GM12878 (cell line): ENCODE results near the gene SLCO4A1. TPM values are rescaled to one million over a fixed set of nuclear protein-coding genes. Genes with fewer than 3 reads are reported as not detected.

Experiments
- ATAC-seq: fragments of 200-7000 bp; cut with Tn5 transposase; 3 replicates; pipeline ENCODE4 v1.9.1; 2020; ENCODE audit warnings: mild to moderate bottlenecking, moderate library complexity
- BruUV-seq: library from RNA; stranded (reverse); fragments of 400-500 nt; replicated peaks from 2 replicates; lab custom pipeline; 2021; lab: Mats Ljungman, UMichigan
- CTCF ChIA-PET: fragments of 300-600 bp; sonication (Branson Sonifier 250); formaldehyde crosslinking; extraction: SDS; loops from one replicate; lab custom pipeline; 2021; ENCODE audit warnings: inconsistent platforms; lab: Yijun Ruan, JAX
- POLR2A ChIA-PET: fragments of 350-600 bp; formaldehyde crosslinking; extraction: SDS; loops from one replicate; lab custom pipeline; 2021; ENCODE audit warnings: inconsistent platforms; lab: Charles Lee
- RAD21 ChIA-PET: fragments of 300-600 bp; sonication (Branson Sonifier 250); formaldehyde crosslinking; loops from one replicate; lab custom pipeline; 2023; ENCODE audit warnings: antibody characterized with exemption; ENCODE audit not compliant: unreplicated experiment; lab: Charles Lee
- SMC1A ChIA-PET: fragments of 300-600 bp; sonication (Branson Sonifier 250); formaldehyde crosslinking; loops from one replicate; lab custom pipeline; 2023; ENCODE audit not compliant: unreplicated experiment, uncharacterized antibody; lab: Charles Lee
- DNase-seq: peaks from one replicate; pipeline ENCODE4 v3.0.0-alpha.2; 2011; ENCODE audit warnings: low read depth, low spot score
- FAIRE-seq: peaks from 3 replicates; lab custom pipeline; 2011; peaks lifted over from hg19 to GRCh38; lab: Jason Lieb, UNC
- H2AFZ ChIP-seq: 2 replicates; pipeline ENCODE4 v1.6.0; 2011; ENCODE audit warnings: low read depth, low read length, control low read depth; ENCODE audit not compliant: control insufficient read depth
- H3K27ac ChIP-seq: 2 replicates; pipeline ENCODE4 v1.5.1; 2011; ENCODE audit warnings: control low read depth; ENCODE audit not compliant: control insufficient read depth, insufficient read depth
- H3K27me3 ChIP-seq, 2 experiments: replicated peaks in 1 of 2; 2 replicates each; pipeline versions ENCODE4 v1.6.0 to v1.6.1; 2011; ENCODE audit warnings: low read length in 1 of 2; ENCODE audit not compliant: control insufficient read depth in 2 of 2, insufficient read depth in 2 of 2
- H3K36me3 ChIP-seq, 2 experiments: 2 replicates each; pipeline ENCODE4 v1.5.1; 2011; ENCODE audit warnings: low read length in 1 of 2; ENCODE audit not compliant: control insufficient read depth in 2 of 2, insufficient read depth in 2 of 2
- H3K4me1 ChIP-seq: 2 replicates; pipeline ENCODE4 v1.6.1; 2011; ENCODE audit warnings: mild to moderate bottlenecking, low read length, moderate library complexity, mixed read lengths; ENCODE audit not compliant: control insufficient read depth, insufficient read depth
- H3K4me2 ChIP-seq: 2 replicates; pipeline ENCODE4 v1.6.0; 2011; ENCODE audit warnings: control low read depth; ENCODE audit not compliant: control insufficient read depth, insufficient read depth
- H3K4me3 ChIP-seq: fragments of 200-600 bp; sonication (generic); 2 replicates; pipeline ENCODE4 v1.5.1; 2016
- H3K79me2 ChIP-seq: 2 replicates; pipeline ENCODE4 v1.6.0; 2011; ENCODE audit warnings: low read length; ENCODE audit not compliant: control insufficient read depth, insufficient read depth
- H3K9ac ChIP-seq: 2 replicates; pipeline ENCODE4 v1.8.0; 2011; ENCODE audit warnings: low read length, control low read depth, mixed read lengths; ENCODE audit not compliant: control insufficient read depth, insufficient read depth
- H3K9me3 ChIP-seq: replicated peaks from 3 replicates; pipeline ENCODE4 v1.5.1; 2011; ENCODE audit warnings: mild to moderate bottlenecking, low read length; ENCODE audit not compliant: control insufficient read depth, insufficient read depth
- H4K20me1 ChIP-seq: 2 replicates; pipeline ENCODE4 v1.6.0; 2011; ENCODE audit not compliant: control insufficient read depth, insufficient read depth
- BHLHE40 ChIP-seq, 2 experiments: fragments of 450-650 bp in 1 of 2; IDR thresholded peaks; 2 replicates each; pipeline ENCODE4 v1.6.1; 2011 to 2017; ENCODE audit warnings: low read depth in 2 of 2, borderline replicate concordance in 1 of 2, improper control_type of control experiment in 1 of 2, low read length in 1 of 2, mild to moderate bottlenecking in 1 of 2
- PKNOX1 ChIP-seq: fragments of 450-650 bp; IDR thresholded peaks from 2 replicates; pipeline ENCODE4 v1.6.1; 2016; ENCODE audit warnings: mild to moderate bottlenecking
- POLR2A ChIP-seq: IDR thresholded peaks from 2 replicates; pipeline ENCODE4 v1.6.1; 2011; ENCODE audit warnings: low read depth, mild to moderate bottlenecking, low read length
- POU2F2 ChIP-seq: IDR thresholded peaks from 3 replicates; pipeline ENCODE4 v1.6.1; 2011; ENCODE audit warnings: low read depth, mild to moderate bottlenecking, low read length, borderline replicate concordance
- RELA ChIP-seq: fragments of 450-650 bp; IDR thresholded peaks from 2 replicates; pipeline ENCODE4 v1.8.0; 2014; ENCODE audit warnings: borderline replicate concordance; ENCODE audit not compliant: partially characterized antibody
- RFX5 ChIP-seq: IDR thresholded peaks from 2 replicates; pipeline ENCODE4 v1.6.1; 2011; ENCODE audit warnings: low read depth, low read length, improper control_type of control experiment
- SRF ChIP-seq, 2 experiments: IDR thresholded peaks; 2 replicates each; pipeline ENCODE4 v1.6.1; 2011; ENCODE audit warnings: low read depth in 2 of 2, low read length in 2 of 2, mild to moderate bottlenecking in 1 of 2, moderate library complexity in 1 of 2
- YY1 ChIP-seq: IDR thresholded peaks from 2 replicates; pipeline ENCODE4 v1.6.1; 2011; ENCODE audit warnings: low read depth, mild to moderate bottlenecking, low read length
- ZNF24 ChIP-seq: fragments of 450-650 bp; IDR thresholded peaks from 2 replicates; pipeline ENCODE4 v1.6.1; 2017; ENCODE audit warnings: antibody characterized with exemption, mild to moderate bottlenecking
- WGBS: methylation state at CpG from one replicate; pipeline ENCODE4 v1.1.6; 2016; ENCODE audit warnings: low lambda C conversion rate; ENCODE audit not compliant: insufficient replicate concordance, insufficient coverage; ENCODE audit errors: missing lambda C conversion rate; 5-methylcytosine and 5-hydroxymethylcytosine counted together
- in situ Hi-C: fragments of 300-500 bp; cut with MboI; formaldehyde crosslinking; loops from 9 replicates; pipeline ENCODE4 v1.14.3; 2018; ENCODE audit warnings: mixed read lengths
- intact Hi-C: fragments of 100-400 bp; cut with micrococcal nuclease; formaldehyde crosslinking; loops from one replicate; pipeline ENCODE4 v1.14.2; 2022; ENCODE audit not compliant: unreplicated experiment
- polyA plus RNA-seq, 11 experiments: library from polyadenylated mRNA; depleted of rRNA in 4 of 11; unstranded in 6 of 11; stranded (reverse) in 5 of 11; fragments of >200 nt; fragmentation: Nextera tagmentation in 4 of 11; fragmentation: Illumina TruSeq in 1 of 11; extraction: Ambion mirVana in 4 of 11; extraction: Trizol in 1 of 11; gene quantifications; 1 replicate in 1 of 11; 2 replicates in 10 of 11; pipeline versions ENCODE4 v1.2.1 to v1.2.3, GENCODE V29; 2011 to 2016; ENCODE audit warnings: inconsistent platforms in 2 of 11, missing spikeins in 2 of 11, low read depth in 1 of 11
- total RNA-seq, 4 experiments: library from RNA; depleted of rRNA in 3 of 4; stranded (reverse); fragments of >200 nt in 3 of 4; fragmentation: Illumina TruSeq in 1 of 4; extraction: Trizol in 1 of 4; gene quantifications; 2 replicates each; pipeline versions ENCODE4 v1.2.1 to v1.2.3, GENCODE V29; 2013 to 2021
- TF ChIP-seq, protein P1 (sequence below): fragments of 450-650 bp; IDR thresholded peaks from 2 replicates; pipeline ENCODE4 v1.6.1; 2017; ENCODE audit warnings: mild to moderate bottlenecking, moderate library complexity

The SLCO4A1 gene
- total and polyA plus RNA-seq, 10 of the 15 experiments (the other 5 are each of a cell fraction or from before 2014, with no cell fraction given) = 2.1 to 30.7 (median 12.0) TPM

DNA sequence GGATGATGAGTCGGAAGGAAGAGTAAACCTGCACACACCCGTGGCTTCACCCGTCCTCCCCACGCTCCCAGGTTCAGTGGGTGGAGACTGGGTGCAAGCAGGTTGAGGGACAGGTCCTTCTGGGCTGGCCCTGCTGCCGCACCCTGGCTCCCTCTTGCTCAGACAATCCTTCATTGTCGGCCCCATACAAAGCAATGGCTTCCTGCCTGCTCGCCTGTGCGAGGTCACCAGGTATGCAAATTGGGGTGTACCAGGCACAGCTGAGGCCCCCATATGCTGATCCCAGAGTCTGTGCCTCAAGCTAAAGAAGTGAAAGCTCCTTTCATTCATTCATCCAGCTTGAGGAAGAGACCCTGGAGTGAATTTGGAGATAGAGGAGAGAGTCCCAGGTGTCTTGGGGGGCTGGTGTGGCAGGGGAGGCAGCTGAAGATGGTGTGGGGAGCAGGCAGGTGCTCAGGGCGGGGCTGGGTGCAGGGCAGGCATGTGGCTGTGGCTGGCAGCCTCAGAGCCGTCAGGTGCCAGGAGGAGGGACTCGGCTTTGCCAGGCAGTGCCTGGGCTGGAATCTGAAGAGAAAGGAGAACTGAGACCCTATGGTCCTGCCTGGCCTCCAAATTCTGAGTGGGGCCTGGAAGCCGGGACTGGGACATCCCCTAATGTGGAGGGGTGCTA, 4.7 kb downstream of the SLCO4A1 start:
- H3K4me3 ChIP-seq = no peak overlapping the region
- BruUV-seq = no TSS peak
- H3K9ac ChIP-seq = no peak overlapping the region
- WGBS = 31% methylated on average over 9 of the region's 12 CpGs
- H4K20me1 ChIP-seq = no peaks in the 10 kb centered on the region
- H3K4me2 ChIP-seq = peak overlapping the region; percentile 45; the same call in 1 of the 2 replicates
- TF ChIP-seq ZNF24 = no peak
- TF ChIP-seq BHLHE40 (IDR thresholded peaks at IDR 0.05; ENCODE audit: borderline replicate concordance in 1 of 2, low read depth in 2 of 2, low read length in 1 of 2) = peak in 1 of 2 experiments; percentile 12; a peak in 1 of 4 replicates
- no peak for TF ChIP-seq RFX5
- 0 out of 2 replicates have a peak, but pooled peaks have one; percentile 20 for TF ChIP-seq YY1
- no peak for TF ChIP-seq RELA
- TF ChIP-seq, protein P1, sequence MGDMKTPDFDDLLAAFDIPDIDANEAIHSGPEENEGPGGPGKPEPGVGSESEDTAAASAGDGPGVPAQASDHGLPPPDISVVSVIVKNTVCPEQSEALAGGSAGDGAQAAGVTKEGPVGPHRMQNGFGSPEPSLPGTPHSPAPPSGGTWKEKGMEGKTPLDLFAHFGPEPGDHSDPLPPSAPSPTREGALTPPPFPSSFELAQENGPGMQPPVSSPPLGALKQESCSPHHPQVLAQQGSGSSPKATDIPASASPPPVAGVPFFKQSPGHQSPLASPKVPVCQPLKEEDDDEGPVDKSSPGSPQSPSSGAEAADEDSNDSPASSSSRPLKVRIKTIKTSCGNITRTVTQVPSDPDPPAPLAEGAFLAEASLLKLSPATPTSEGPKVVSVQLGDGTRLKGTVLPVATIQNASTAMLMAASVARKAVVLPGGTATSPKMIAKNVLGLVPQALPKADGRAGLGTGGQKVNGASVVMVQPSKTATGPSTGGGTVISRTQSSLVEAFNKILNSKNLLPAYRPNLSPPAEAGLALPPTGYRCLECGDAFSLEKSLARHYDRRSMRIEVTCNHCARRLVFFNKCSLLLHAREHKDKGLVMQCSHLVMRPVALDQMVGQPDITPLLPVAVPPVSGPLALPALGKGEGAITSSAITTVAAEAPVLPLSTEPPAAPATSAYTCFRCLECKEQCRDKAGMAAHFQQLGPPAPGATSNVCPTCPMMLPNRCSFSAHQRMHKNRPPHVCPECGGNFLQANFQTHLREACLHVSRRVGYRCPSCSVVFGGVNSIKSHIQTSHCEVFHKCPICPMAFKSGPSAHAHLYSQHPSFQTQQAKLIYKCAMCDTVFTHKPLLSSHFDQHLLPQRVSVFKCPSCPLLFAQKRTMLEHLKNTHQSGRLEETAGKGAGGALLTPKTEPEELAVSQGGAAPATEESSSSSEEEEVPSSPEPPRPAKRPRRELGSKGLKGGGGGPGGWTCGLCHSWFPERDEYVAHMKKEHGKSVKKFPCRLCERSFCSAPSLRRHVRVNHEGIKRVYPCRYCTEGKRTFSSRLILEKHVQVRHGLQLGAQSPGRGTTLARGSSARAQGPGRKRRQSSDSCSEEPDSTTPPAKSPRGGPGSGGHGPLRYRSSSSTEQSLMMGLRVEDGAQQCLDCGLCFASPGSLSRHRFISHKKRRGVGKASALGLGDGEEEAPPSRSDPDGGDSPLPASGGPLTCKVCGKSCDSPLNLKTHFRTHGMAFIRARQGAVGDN = 0 out of 2 replicates have a peak, but pooled peaks have one; percentile 31
- TF ChIP-seq SRF (IDR thresholded peaks at IDR 0.05; ENCODE audit: low read depth in 2 of 2, low read length in 2 of 2) = peak; percentile 39 to 53; a peak in 2 of 4 replicates
- TF ChIP-seq PKNOX1 = peak; percentile 41; the same call in 1 of the 2 replicates
- peak; percentile 91; the same call in 2 of the 3 replicates for TF ChIP-seq POU2F2
- TF ChIP-seq POLR2A = peak; percentile 33; the same call in 1 of the 2 replicates
- H3K36me3 ChIP-seq = peaks cover 1 to 4% of the 10 kb centered on the region in 2 experiments; a peak in 2 of 4 replicates
- no peaks in the 10 kb centered on the region for H3K9me3 ChIP-seq
- SMC1A ChIA-PET = no interaction called here
- H3K27ac ChIP-seq = peak overlapping the region; percentile 18; the same call in 1 of the 2 replicates
- H3K27me3 ChIP-seq = no peaks in the 10 kb centered on the region
- H2AFZ ChIP-seq = no peak overlapping the region
- ATAC-seq = no peak
- FAIRE-seq = no peak
- intact Hi-C loops (no loop called here), in situ Hi-C loops (no loop called here)
- peaks cover 66% of the 10 kb centered on the region for H3K79me2 ChIP-seq
- POLR2A ChIA-PET = interaction anchor here (0.8 kb wide), 1 partner anchor 147 kb away, joined by 3 read pairs; no protein-coding TSS in a partner anchor
- RAD21 ChIA-PET = interaction anchor here (1.0 kb wide), 1 partner anchor 147 kb away, joined by 3 read pairs; no protein-coding TSS in a partner anchor
- peaks cover 52% of the 10 kb centered on the region for H3K4me1 ChIP-seq
- CTCF ChIA-PET = interaction anchor here (0.7 kb wide), 1 partner anchor 23 kb away, joined by 3 read pairs; no protein-coding TSS in a partner anchor
- DNase-seq = no peak
